ENCODE results near the gene RYR3.

The RYR3 gene

DNA sequence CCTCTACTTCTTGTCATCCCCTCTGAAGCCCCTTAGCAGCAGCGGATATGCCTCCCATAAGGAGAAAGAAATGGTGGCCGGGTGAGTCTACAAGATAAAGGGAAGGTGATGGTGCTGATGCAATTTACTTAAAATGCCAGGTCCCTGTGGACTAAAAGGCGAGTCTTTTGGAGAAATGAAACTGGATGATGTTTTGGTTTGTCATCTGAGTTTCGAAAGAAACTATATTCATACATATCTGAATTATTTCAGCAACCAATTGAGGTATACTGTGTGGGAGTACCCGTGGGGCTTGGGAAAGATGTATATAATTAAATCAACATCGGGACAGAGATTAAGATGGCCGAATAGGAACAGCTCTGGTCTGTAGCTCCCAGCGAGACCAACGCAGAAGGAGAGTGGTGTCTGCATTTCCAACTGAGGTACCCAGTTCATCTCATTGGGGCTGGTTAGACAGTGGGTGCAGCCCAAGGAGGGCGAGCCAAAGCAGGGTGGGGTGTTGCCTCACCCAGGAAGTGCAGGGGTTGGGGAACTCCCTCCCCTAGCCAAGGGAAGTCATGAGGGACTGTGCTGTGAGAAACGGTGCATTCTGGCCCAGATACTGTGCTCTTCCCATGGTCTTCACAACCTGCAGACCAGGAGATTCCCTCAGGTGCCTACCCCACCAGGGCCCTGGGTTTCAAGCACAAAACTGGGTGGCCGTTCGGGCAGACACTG, 446.9 kb downstream of the RYR3 start:
- TF ChIP-seq, protein P1, sequence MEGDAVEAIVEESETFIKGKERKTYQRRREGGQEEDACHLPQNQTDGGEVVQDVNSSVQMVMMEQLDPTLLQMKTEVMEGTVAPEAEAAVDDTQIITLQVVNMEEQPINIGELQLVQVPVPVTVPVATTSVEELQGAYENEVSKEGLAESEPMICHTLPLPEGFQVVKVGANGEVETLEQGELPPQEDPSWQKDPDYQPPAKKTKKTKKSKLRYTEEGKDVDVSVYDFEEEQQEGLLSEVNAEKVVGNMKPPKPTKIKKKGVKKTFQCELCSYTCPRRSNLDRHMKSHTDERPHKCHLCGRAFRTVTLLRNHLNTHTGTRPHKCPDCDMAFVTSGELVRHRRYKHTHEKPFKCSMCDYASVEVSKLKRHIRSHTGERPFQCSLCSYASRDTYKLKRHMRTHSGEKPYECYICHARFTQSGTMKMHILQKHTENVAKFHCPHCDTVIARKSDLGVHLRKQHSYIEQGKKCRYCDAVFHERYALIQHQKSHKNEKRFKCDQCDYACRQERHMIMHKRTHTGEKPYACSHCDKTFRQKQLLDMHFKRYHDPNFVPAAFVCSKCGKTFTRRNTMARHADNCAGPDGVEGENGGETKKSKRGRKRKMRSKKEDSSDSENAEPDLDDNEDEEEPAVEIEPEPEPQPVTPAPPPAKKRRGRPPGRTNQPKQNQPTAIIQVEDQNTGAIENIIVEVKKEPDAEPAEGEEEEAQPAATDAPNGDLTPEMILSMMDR (IDR thresholded peaks at IDR 0.05), result no peak
- TF ChIP-seq ZFX (IDR thresholded peaks at IDR 0.05; ENCODE audit: borderline replicate concordance), result no peak
- no peak overlapping the region for H3K27ac ChIP-seq

DNA sequence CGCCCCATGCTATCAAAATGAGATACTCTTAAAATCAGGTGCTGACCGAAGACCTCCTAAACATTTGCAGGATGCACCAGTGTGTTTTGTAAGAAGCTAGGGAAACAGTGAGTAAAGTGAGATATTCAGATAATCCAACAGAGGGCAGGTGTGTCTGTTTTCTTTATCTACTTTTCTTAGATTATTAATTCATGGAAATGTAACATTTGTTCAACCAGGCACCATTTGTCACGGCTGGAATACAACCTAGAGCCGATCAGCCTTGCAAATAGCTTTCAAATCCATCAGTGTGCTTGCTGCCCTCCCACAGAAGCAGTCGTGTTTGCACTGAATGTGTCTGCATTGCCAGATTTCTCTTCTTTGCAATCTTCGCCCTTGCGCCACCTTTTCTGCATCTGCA, 455.6 kb downstream of the RYR3 start:
- H3K27ac ChIP-seq, result no peak overlapping the region
- TF ChIP-seq, protein P1 (IDR thresholded peaks at IDR 0.05), result no peak
- TF ChIP-seq ZFX (IDR thresholded peaks at IDR 0.05; ENCODE audit: borderline replicate concordance), result no peak

DNA sequence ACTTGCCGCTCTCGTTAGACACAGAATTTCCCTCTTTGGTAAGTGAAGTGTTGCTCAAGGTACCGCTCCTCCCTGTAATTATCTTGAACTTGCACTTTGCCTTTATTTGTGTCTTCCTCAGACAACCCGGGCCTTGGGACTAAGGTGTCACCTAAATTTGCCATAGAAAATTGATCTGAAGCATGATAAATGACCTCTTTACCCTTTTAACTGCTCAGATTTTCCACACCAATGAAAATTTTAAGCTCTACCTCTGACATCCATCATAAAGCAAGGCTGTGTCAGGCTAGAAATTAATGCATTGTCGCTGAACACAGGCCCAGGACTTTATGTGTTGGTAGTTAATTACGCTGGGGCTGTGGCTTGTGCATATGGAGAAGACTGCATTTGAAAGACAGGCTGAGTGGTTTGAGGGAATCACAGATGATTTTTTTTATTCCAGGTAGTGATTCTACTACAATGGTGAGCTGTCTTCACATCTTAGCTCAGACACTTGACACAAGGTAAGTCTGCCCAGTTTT, 458.0 kb downstream of the RYR3 start:
- TF ChIP-seq ZFX (IDR thresholded peaks at IDR 0.05; ENCODE audit: borderline replicate concordance), result no peak
- TF ChIP-seq, protein P1 (IDR thresholded peaks at IDR 0.05), result no peak
- no peak overlapping the region for H3K27ac ChIP-seq

DNA sequence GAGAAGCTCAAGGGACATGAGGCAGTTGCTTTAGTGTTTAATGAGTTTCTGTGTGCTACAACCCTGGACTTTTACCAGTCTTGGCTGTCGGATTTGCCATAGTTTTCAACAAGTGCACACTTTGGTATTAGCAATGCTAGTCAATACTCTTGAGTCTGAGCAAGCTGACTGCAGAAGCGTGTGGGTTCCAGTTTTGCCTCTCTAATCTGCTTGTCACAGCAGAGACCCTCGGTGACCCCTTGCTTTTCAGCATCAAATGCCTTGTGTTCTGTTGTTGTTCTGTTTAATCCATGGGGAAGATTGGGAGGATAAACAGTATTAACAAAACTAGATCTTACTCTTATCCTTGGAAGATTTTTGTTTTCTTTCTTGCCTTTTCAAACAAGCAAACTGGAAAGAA, 463.2 kb downstream of the RYR3 start:
- no peak for TF ChIP-seq ZFX (IDR thresholded peaks at IDR 0.05; ENCODE audit: borderline replicate concordance)
- TF ChIP-seq, protein P1 (IDR thresholded peaks at IDR 0.05), result no peak

DNA sequence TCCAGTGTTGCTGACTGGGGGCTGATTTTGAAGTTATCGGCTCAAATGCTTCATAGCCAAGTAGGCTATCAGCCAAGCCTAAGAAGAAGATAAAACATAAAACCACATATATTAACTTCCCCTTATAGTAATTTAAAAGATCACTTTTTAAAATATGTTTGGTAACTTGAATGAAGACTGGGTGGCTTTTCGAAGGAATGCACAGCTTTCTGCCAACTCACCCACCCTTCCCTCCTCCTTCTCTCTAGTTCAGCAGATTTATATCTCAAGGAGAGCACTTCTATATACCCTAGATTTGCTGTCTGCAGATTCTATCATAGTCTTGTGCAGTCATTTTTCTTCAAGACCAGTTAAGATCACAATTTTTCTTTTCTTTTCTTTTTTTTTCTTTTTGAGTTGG, 468.1 kb downstream of the RYR3 start:
- TF ChIP-seq, protein P1 (IDR thresholded peaks at IDR 0.05), result no peak
- no peak overlapping the region for H3K27ac ChIP-seq

More for the DNA sequence above, 463.2 kb downstream of the RYR3 start:
- no peak overlapping the region for H3K27ac ChIP-seq

DNA sequence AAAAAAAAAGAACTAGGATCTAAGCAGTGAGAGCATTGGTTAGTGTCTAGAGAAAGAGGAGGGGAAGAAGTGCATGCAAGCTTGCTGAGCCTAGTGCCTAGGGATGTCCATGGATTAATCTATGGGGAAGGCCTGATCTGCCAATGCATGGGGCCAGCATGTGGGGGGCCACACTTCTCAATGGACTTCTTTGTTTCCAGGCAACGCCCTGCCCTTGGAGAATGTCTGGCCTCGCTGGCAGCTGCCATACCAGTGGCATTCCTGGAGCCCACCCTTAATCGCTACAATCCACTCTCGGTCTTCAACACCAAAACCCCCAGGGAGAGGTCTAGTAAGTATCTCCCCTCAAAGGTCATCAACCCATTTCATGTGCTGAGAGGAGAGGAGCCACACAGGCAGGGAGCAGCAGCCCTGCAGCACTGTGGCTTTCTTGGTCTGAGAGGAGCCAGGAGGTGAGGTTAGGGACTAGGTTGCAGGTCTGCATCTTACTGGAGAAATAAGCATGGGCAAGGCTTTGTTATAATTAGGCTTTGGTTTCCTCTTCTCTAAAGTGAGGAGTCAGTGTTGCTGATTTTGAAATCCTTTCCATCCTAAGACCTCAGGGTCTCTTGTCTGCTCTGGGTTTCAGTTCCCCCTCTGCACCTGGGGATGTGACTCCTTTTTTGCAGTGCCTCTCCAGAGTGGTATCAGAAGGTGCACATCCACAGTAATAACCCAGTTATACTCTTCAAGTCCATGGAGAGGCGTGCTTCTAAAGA, 469.4 kb downstream of the RYR3 start:
- TF ChIP-seq, protein P1 (IDR thresholded peaks at IDR 0.05), result no peak
- TF ChIP-seq ZFX (IDR thresholded peaks at IDR 0.05; ENCODE audit: borderline replicate concordance), result no peak
- H3K27ac ChIP-seq, result no peak overlapping the region

DNA sequence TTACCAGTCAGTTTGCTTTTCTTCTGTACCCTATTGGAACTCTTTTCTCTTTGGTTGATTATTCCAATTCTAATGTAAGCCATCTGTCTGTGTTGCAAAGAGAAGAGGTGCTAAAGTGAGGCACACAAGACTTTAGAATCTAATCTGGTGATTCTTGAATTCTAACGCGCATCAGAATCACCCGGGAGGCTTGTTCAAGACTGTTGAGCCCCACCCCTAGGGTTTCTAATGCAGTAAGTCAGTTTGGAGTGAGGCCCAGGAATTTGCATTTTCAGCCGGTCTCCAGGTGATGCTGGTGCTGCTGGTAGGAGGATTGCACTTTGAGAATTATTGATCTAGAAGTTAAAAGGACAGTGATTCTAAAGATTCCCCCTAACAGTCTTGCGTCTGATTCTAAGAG, 472.2 kb downstream of the RYR3 start:
- no peak for TF ChIP-seq ZFX (IDR thresholded peaks at IDR 0.05; ENCODE audit: borderline replicate concordance)
- TF ChIP-seq, protein P1 (IDR thresholded peaks at IDR 0.05), result no peak
- H3K27ac ChIP-seq, result no peak overlapping the region
